SK-N-SH treated with all-trans-retinoic acid at 6 μM for 48 hours (cell line): ENCODE data around the gene RNF213.

Source experiments
- ATAC-seq: fragments of 200-7000 bp; cut with Tn5 transposase; 3 replicates; pipeline ENCODE4 v1.9.1; 2020; ENCODE audit warnings: mild to moderate bottlenecking, moderate library complexity
- ARNTL ChIP-seq: fragments of 450-650 bp; formaldehyde crosslinking; IDR thresholded peaks from 2 replicates; pipeline ENCODE4 v1.5.0; 2020; ENCODE audit warnings: low read depth, mild to moderate bottlenecking, moderate library complexity, borderline replicate concordance
- BACH2 ChIP-seq: fragments of 250-450 bp; sonication (Bioruptor Pico); IDR thresholded peaks from 2 replicates; pipeline ENCODE4 v1.9.0; 2021; ENCODE audit warnings: mild to moderate bottlenecking, borderline replicate concordance
- ESRRG ChIP-seq: fragments of 250-450 bp; sonication (Bioruptor Pico); IDR thresholded peaks from 2 replicates; pipeline ENCODE4 v1.6.1; 2021; ENCODE audit warnings: mild to moderate bottlenecking
- GLIS3 ChIP-seq: fragments of 250-450 bp; sonication (Bioruptor Pico); IDR thresholded peaks from 2 replicates; pipeline ENCODE4 v1.5.0; 2020; ENCODE audit warnings: mild to moderate bottlenecking, moderate library complexity
- ISL1 ChIP-seq: fragments of 250-450 bp; sonication (Bioruptor Pico); IDR thresholded peaks from 2 replicates; pipeline ENCODE4 v2.1.2; 2022; ENCODE audit warnings: mild to moderate bottlenecking, moderate library complexity
- PPARA ChIP-seq: fragments of 250-450 bp; sonication (Bioruptor Pico); IDR thresholded peaks from 2 replicates; pipeline ENCODE4 v1.5.0; 2020; ENCODE audit warnings: mild to moderate bottlenecking, borderline replicate concordance
- RARB ChIP-seq: fragments of 250-450 bp; sonication (Bioruptor Pico); IDR thresholded peaks from 2 replicates; pipeline ENCODE4 v1.8.0; 2021; ENCODE audit warnings: mild to moderate bottlenecking, moderate library complexity
- SNAI2 ChIP-seq: fragments of 250-450 bp; sonication (Bioruptor Pico); IDR thresholded peaks from 2 replicates; pipeline ENCODE4 v1.5.0; 2020; ENCODE audit warnings: mild to moderate bottlenecking, moderate library complexity
- TCF4 ChIP-seq: fragments of 250-450 bp; sonication (Bioruptor Pico); IDR thresholded peaks from 2 replicates; pipeline ENCODE4 v1.8.0; 2021; ENCODE audit warnings: mild to moderate bottlenecking, moderate library complexity, borderline replicate concordance
- TOX ChIP-seq: fragments of 250-450 bp; sonication (Bioruptor Pico); IDR thresholded peaks from 2 replicates; pipeline ENCODE4 v1.8.0; 2021; ENCODE audit warnings: mild to moderate bottlenecking, moderate library complexity, borderline replicate concordance
- ZC3H10 ChIP-seq: fragments of 250-450 bp; sonication (Bioruptor Pico); IDR thresholded peaks from 2 replicates; pipeline ENCODE4 v1.5.1; 2021; ENCODE audit warnings: mild to moderate bottlenecking, moderate library complexity
- ZFP3 ChIP-seq: fragments of 250-450 bp; sonication (Bioruptor Pico); IDR thresholded peaks from 2 replicates; pipeline ENCODE4 v1.5.0; 2020; ENCODE audit warnings: mild to moderate bottlenecking, moderate library complexity
- ZFP30 ChIP-seq: fragments of 450-650 bp; formaldehyde crosslinking; IDR thresholded peaks from 2 replicates; pipeline ENCODE4 v1.5.0; 2022; ENCODE audit warnings: mild to moderate bottlenecking, moderate library complexity
- ZNF70 ChIP-seq: fragments of 450-650 bp; formaldehyde crosslinking; IDR thresholded peaks from 2 replicates; pipeline ENCODE4 v1.5.0; 2020; ENCODE audit warnings: mild to moderate bottlenecking, moderate library complexity
- ZNF8 ChIP-seq: fragments of 450-650 bp; formaldehyde crosslinking; IDR thresholded peaks from 2 replicates; pipeline ENCODE4 v1.5.0; 2020; ENCODE audit warnings: mild to moderate bottlenecking, moderate library complexity
- TF ChIP-seq, protein P1 (sequence below): fragments of 250-450 bp; sonication (Bioruptor Pico); IDR thresholded peaks from 2 replicates; pipeline ENCODE4 v1.8.0; 2020; ENCODE audit warnings: mild to moderate bottlenecking, moderate library complexity, borderline replicate concordance
- TF ChIP-seq, protein P2 (sequence below): fragments of 250-450 bp; sonication (Bioruptor Pico); IDR thresholded peaks from 2 replicates; pipeline ENCODE4 v1.8.0; 2021; ENCODE audit warnings: low read depth, mild to moderate bottlenecking, moderate library complexity, borderline replicate concordance
- TF ChIP-seq, protein P3 (sequence below): fragments of 250-450 bp; sonication (Bioruptor Pico); IDR thresholded peaks from 2 replicates; pipeline ENCODE4 v1.5.1; 2020; ENCODE audit warnings: low read depth, mild to moderate bottlenecking, moderate library complexity

RNF213 gene

DNA sequence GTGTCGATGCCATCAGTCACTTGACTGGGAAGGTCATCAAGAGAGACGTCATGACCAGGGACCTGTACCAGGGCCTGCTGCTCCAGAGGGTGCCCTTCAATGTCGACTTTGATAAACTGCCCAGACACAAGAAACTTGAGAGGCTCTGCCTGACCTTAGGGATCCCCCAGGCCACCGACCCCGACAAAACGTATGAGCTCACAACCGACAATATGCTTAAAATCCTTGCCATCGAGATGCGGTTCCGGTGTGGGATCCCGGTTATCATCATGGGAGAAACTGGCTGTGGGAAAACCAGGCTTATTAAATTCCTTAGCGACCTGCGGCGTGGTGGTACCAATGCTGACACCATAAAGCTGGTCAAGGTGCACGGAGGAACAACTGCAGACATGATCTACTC lies 84.7 kb downstream of the RNF213 start:
- no peak for TF ChIP-seq BACH2 (CRISPR knock-in tag)
- no peak for TF ChIP-seq ISL1 (CRISPR knock-in tag)
- TF ChIP-seq TCF4 = no peak
- no peak for TF ChIP-seq ZNF8
- no peak for ATAC-seq

DNA sequence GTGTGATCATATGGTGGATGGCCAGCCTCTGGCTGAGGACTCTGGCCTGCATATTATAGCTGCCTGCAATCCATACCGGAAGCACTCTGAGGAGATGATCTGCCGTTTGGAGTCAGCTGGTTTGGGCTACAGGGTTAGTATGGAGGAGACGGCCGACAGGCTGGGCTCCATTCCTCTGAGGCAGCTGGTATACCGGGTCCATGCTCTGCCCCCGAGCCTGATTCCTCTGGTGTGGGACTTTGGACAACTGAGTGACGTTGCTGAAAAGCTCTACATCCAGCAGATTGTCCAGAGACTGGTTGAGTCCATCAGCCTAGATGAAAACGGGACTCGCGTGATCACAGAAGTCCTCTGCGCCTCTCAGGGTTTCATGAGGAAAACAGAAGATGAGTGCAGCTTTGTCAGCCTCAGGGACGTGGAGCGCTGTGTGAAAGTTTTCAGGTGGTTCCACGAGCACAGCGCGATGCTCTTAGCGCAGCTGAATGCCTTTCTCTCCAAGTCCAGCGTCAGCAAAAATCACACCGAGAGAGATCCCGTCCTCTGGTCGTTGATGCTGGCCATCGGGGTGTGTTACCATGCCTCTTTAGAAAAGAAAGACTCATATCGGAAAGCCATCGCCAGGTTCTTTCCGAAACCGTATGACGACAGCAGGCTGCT lies 85.3 kb downstream of the RNF213 start:
- TF ChIP-seq ZFP30 (CRISPR knock-in tag) (no peak), RARB (CRISPR knock-in tag) (no peak), ARNTL (CRISPR knock-in tag) (no peak), ZNF70 (no peak), ZC3H10 (CRISPR knock-in tag) (no peak), ZFP3 (CRISPR knock-in tag) (no peak), ISL1 (CRISPR knock-in tag) (no peak), GLIS3 (CRISPR knock-in tag) (no peak), BACH2 (CRISPR knock-in tag) (no peak), PPARA (CRISPR knock-in tag) (no peak), TCF4 (no peak), TOX (CRISPR knock-in tag) (no peak)
- TF ChIP-seq, protein P1, sequence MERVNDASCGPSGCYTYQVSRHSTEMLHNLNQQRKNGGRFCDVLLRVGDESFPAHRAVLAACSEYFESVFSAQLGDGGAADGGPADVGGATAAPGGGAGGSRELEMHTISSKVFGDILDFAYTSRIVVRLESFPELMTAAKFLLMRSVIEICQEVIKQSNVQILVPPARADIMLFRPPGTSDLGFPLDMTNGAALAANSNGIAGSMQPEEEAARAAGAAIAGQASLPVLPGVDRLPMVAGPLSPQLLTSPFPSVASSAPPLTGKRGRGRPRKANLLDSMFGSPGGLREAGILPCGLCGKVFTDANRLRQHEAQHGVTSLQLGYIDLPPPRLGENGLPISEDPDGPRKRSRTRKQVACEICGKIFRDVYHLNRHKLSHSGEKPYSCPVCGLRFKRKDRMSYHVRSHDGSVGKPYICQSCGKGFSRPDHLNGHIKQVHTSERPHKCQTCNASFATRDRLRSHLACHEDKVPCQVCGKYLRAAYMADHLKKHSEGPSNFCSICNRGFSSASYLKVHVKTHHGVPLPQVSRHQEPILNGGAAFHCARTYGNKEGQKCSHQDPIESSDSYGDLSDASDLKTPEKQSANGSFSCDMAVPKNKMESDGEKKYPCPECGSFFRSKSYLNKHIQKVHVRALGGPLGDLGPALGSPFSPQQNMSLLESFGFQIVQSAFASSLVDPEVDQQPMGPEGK = no peak
- TF ChIP-seq, protein P2, sequence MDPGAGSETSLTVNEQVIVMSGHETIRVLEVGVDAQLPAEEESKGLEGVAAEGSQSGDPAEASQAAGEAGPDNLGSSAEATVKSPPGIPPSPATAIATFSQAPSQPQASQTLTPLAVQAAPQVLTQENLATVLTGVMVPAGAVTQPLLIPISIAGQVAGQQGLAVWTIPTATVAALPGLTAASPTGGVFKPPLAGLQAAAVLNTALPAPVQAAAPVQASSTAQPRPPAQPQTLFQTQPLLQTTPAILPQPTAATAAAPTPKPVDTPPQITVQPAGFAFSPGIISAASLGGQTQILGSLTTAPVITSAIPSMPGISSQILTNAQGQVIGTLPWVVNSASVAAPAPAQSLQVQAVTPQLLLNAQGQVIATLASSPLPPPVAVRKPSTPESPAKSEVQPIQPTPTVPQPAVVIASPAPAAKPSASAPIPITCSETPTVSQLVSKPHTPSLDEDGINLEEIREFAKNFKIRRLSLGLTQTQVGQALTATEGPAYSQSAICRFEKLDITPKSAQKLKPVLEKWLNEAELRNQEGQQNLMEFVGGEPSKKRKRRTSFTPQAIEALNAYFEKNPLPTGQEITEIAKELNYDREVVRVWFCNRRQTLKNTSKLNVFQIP (CRISPR knock-in tag) = no peak
- no peak for ATAC-seq

DNA sequence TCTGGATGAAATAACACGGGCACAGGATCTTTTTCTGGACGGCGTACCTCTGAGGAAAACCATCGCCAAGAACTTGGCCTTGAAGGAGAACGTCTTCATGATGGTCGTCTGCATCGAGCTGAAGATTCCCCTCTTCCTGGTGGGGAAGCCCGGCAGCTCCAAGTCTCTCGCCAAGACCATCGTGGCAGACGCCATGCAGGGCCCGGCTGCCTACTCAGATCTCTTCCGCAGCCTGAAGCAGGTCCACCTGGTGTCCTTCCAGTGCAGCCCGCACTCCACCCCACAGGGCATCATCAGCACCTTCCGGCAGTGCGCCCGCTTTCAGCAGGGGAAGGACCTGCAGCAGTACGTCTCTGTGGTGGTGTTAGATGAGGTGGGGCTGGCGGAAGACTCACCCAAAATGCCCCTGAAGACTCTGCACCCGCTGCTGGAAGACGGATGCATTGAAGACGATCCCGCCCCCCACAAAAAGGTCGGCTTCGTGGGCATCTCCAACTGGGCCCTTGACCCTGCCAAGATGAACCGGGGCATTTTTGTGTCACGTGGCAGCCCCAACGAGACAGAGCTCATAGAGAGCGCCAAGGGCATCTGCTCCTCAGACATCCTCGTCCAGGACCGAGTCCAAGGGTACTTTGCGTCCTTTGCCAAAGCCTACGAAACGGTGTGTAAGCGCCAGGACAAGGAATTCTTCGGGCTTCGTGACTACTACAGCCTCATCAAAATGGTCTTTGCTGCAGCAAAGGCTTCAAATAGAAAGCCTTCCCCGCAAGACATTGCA lies 86.0 kb downstream of the RNF213 start:
- ATAC-seq = no peak
- no peak for TF ChIP-seq ISL1 (CRISPR knock-in tag)
- TF ChIP-seq ZC3H10 (CRISPR knock-in tag) = no peak
- TF ChIP-seq GLIS3 (CRISPR knock-in tag) = no peak
- TF ChIP-seq SNAI2 (CRISPR knock-in tag) = no peak
- TF ChIP-seq, protein P3, sequence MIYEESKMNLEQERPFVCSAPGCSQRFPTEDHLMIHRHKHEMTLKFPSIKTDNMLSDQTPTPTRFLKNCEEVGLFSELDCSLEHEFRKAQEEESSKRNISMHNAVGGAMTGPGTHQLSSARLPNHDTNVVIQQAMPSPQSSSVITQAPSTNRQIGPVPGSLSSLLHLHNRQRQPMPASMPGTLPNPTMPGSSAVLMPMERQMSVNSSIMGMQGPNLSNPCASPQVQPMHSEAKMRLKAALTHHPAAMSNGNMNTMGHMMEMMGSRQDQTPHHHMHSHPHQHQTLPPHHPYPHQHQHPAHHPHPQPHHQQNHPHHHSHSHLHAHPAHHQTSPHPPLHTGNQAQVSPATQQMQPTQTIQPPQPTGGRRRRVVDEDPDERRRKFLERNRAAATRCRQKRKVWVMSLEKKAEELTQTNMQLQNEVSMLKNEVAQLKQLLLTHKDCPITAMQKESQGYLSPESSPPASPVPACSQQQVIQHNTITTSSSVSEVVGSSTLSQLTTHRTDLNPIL (CRISPR knock-in tag) = no peak
- no peak for TF ChIP-seq TOX (CRISPR knock-in tag)
- no peak for TF ChIP-seq ZNF70
- TF ChIP-seq ZFP3 (CRISPR knock-in tag) = no peak
- no peak for TF ChIP-seq BACH2 (CRISPR knock-in tag)

DNA sequence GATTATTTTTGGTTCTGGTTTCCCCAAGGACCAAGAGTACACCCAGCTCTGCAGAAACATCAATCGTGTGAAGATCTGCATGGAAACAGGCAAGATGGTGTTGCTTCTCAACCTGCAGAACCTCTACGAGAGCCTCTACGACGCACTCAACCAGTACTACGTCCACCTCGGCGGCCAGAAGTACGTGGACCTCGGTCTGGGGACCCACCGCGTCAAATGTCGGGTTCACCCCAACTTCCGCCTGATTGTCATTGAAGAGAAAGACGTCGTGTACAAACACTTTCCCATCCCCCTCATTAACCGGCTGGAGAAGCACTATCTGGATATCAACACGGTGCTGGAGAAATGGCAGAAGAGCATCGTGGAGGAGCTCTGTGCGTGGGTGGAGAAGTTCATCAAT lies 86.9 kb downstream of the RNF213 start:
- no peak for ATAC-seq

More for the DNA sequence above, 86.9 kb downstream of the RNF213 start:
- TF ChIP-seq BACH2 (CRISPR knock-in tag) = no peak
- TF ChIP-seq, protein P2 (CRISPR knock-in tag) = no peak
- TF ChIP-seq, protein P1 = no peak
- no peak for TF ChIP-seq ESRRG
- TF ChIP-seq, all 23 proteins: peak for 0
